ENCODE results near the gene CYTH3.

DNA sequence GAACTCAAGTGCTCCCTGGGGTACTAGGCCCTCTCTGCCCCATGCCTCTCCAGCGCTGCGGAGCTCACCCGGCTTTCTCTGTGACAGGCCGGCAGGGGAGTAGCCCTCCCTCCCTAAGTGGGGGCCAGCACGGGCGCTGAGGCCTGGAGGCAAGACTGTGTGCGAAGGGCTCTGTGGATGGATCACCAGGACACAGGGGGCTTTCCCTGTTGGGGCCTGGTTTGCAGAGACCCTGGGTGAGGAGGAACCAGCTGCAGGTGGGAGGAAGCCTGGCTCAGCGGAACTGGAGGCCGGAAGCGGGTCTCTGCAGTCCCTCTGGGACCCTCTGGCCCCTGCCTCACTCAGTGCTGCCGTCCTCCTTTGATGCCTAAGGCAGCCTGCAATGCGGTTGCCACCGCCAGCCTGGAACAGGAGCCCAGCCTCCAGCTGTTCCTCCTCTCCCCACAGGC, 106.0 kb downstream of the CYTH3 start:
- TF ChIP-seq, protein P1, sequence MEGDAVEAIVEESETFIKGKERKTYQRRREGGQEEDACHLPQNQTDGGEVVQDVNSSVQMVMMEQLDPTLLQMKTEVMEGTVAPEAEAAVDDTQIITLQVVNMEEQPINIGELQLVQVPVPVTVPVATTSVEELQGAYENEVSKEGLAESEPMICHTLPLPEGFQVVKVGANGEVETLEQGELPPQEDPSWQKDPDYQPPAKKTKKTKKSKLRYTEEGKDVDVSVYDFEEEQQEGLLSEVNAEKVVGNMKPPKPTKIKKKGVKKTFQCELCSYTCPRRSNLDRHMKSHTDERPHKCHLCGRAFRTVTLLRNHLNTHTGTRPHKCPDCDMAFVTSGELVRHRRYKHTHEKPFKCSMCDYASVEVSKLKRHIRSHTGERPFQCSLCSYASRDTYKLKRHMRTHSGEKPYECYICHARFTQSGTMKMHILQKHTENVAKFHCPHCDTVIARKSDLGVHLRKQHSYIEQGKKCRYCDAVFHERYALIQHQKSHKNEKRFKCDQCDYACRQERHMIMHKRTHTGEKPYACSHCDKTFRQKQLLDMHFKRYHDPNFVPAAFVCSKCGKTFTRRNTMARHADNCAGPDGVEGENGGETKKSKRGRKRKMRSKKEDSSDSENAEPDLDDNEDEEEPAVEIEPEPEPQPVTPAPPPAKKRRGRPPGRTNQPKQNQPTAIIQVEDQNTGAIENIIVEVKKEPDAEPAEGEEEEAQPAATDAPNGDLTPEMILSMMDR (IDR thresholded peaks at IDR 0.05; ENCODE audit: poor library complexity): no peak
- no peak for TF ChIP-seq EZH2phosphoT487 (IDR thresholded peaks at IDR 0.05; ENCODE audit: low read depth, severe bottlenecking, unreplicated experiment)
- TF ChIP-seq EZH2 (IDR thresholded peaks at IDR 0.05; ENCODE audit: borderline replicate concordance): no peak

Data from hepatocyte (in vitro differentiated cells).